GM19025 (cell line): ENCODE results near the gene BRWD1.
"Not testable (repeated sequence)": the region's sequence is repeated elsewhere in the genome, so short reads cannot be mapped to it uniquely, and the experiment has no call there.

Experiments used
- ATAC-seq: cut with Tn5 transposase; IDR thresholded peaks from one replicate; pipeline ENCODE4 v1.9.1; 2021; ENCODE audit warnings: mild to moderate bottlenecking, low read depth, moderate library complexity; ENCODE audit not compliant: unreplicated experiment

BRWD1 gene

DNA sequence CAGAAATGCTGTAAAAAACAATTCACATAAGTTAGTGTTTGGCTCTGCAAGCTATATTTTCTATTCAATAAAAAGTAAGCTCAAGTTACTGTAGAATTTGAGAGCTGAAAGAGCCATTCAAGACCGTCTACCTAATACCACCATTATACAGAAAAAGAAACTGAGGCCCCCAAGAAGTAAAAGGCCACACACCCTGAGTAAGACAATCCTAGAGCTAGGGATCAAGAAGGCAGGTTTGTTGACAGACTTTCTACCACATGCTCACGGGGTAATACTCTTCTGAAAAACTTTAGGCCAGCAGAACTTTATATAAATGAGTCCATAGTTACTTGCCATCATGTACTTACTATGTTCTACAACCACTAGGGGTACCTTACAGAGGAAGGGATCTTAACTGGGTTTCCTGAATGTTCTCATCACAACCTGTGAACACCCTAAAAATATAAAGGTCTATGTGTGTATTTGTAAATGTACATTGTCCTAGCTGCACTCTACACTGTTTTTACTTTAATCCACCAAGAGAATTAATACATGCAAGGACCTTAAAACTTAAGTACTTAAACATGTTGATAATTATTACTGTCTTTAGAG lies 132.9 kb downstream of the BRWD1 start:
- no peak for ATAC-seq

DNA sequence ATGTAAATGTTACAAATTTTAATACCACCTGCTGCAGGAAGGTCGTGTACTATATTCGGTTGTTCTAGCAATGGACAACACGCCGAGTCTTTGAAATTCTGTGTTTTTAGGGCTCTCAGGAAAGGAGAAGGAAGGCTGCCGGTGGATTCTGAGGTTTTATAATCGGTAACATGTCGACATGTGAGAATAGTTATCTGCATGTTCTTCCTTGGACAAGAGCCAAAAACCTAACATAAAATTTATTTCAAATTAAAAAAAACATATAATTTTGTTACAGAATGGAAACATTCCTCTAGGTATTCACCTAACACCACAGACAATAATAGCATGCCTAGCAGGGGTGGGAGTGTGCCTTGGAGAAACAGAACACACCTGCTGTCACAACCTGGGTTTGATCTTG lies 135.0 kb downstream of the BRWD1 start:
- ATAC-seq: no peak

DNA sequence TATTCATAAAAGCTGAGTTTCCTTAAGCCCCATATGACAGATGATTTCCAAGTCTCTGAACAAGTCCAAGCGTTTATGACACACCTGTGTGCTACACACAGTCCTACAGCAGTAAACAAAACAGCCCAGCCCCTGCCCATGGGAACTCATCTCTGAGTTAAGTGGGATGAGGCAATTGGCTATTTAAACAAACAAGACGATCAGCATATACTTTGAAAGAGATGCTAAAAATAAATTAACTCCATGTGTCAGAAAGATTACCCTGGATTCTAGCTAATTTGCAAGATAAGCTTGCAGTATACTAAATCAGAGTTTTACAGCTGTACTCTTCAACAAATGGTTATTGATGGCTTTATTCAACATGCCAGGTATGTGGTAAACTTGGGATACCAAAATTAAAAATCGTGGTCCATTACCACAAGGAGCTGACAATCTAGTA lies 137.1 kb downstream of the BRWD1 start:
- no peak for ATAC-seq

DNA sequence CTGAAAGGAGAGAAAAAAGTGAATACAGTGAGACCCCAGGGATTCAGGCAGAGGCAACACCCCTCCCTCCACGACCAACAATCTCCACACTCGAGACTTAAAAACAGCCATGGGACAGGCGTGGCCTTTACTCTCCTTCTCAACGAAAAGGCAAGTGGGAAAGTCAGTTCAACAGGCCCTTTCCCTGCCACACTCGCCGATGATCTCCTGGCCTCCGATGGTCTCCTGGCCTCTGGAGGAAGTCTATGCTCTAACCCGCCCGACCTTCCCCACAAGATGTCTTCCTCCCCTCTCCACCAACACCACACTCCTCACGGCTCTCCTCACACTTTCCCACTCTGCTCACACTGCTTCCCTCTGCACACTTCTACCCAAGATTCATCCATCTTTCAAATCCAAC lies 137.8 kb downstream of the BRWD1 start:
- no peak for ATAC-seq

DNA sequence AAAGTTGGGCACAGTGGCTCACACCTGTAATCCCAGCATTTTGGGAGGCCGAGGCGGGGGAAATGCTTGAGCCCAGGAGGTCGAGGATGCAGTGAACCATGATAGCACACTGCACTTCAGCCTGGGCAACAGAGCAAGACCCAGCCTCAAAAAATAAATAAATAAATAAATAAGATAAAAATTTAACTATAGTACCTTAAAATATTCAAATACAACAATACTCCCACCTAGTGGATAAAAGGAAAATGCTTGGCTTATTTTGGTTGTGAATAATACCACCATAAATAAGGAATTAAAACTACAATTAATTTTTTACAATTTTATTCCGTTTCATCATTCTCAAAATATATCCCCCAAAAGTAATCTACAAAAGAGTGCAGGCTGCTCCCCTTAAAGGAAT lies 138.3 kb downstream of the BRWD1 start:
- ATAC-seq: no peak

DNA sequence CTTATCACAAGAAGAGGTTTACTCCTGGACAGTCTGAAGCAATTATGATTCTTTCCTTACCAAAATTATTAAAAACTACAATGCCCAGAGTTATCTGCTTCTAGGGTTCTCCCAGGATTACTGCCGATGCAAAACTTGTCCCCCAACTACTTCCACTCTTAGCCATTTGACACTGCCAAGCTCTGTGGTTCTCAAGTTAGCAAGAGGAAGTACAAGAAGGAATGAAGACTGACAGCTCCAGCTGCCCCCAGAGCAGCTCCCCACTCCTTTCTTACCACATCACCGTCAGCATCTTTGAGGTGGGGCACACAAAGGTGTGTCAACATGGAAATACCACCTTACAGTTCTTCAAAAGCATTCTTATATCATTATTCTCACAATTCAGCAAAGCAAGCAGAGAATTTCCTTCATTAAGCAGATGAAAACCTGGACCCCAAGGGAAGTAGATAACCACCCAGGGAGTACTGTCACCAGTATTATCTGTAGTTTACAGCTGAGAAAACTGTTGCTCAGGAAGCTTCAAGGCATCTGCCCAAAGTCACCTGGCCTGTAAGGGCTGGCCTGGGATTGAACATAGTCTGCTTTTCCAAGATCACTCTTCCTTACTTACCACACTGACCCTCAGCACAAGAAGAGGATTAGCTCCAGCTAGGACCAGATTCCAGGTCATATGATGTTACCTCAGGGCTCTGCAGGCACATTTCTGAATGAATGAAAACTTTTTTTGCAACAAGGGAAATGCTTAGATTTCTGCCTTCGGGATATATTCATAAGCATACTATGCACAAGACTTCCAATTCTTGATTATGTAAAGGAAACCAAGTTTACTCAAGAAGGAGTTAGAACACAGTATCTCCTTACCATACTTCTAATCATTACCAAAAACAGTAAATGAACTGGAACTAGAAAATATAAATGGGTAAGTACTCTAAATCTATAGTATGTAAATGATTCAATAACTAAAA lies 139.4 kb downstream of the BRWD1 start:
- ATAC-seq: no peak

DNA sequence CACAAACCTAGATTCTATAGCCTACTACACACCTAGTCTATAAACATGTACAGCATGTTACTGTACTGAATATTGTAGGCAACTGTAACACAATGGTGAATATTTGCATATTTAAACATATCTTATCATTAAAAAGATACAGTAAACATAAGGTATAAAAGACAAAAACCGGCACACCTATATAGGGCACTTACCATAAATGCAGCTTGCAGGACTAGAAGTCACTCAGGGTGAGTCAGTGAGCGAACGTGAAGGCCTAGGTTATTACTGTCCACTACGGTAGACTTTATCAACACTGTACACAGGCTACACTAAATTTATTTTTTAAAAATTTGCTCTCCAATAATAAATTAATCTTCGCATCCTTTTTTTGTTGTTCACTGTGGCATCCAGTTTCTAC lies 143.5 kb downstream of the BRWD1 start:
- ATAC-seq: no peak

GRCh38 chr21:39168800-39169199 lies 144.6 kb downstream of the BRWD1 start:
- no peak for ATAC-seq

DNA sequence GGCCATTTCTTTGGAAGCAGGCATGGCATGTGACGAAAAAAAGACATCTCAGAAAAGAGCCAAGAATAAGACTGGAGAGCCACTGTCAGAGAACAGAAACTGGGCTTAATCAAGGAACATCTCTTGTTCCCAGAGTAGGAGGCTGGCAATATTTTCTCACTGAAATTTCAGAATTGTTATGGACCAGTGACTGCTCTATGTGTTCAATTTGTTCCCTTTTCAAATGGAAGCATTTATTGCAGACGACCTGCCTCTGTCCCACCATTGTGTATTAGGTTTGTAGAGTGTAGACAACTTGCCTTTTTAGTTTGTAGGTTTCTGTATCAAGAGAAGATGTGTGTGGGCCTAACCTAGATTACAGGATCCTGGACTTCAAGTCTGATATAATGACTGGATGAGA lies 148.9 kb downstream of the BRWD1 start:
- ATAC-seq: no peak

DNA sequence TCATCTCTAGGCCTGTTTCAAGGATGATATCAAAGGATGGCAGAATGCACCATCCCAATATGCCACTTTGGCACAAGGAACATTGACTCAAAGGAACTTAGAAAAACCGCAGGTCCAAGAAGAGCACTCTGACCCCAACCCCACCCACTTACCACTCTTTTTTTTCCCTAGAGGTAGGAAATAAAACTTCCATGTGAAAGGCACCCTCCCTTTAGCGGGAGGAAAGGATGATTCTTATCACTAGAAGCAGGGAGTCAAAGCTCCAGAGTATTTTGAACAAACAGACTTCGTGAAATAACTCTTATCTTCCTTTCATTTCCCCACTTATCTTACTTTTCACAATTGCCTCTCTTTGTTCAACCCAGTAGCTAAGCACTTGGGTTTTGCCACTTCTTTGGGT lies 152.4 kb downstream of the BRWD1 start:
- ATAC-seq: no peak

DNA sequence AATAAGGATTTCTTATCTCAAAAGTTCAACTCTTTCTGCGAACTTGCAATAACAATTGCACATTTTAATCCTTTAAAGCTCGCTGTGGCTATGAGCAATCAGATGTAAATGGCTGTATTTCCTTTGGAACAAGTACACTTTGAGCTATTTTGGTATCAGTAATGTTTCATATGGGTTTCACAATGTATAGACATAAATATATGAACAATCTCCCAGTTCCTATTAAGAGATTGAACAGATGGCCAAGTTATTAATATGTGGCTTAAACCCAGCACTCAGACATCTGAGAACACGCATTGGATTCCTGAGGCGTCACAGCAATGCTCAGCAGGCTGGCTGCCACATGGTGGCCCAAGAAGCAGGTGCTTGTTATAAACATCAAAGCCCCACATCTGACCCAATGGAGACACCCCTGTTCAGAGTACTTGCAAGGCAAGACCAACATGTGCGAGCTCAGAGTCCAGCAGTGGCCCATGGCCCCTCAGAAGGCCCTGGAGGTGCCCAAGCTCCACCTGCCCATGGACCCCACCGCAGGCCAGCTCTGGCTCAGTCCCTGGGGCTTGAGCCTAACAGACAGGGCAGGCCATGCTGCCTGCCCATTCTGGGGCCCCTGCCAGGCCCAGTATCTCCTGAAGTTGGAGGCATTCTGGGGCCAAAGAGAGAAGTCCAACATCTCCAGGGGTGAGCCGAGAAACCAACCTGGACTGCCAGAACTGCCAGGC lies 153.9 kb downstream of the BRWD1 start:
- no peak for ATAC-seq

DNA sequence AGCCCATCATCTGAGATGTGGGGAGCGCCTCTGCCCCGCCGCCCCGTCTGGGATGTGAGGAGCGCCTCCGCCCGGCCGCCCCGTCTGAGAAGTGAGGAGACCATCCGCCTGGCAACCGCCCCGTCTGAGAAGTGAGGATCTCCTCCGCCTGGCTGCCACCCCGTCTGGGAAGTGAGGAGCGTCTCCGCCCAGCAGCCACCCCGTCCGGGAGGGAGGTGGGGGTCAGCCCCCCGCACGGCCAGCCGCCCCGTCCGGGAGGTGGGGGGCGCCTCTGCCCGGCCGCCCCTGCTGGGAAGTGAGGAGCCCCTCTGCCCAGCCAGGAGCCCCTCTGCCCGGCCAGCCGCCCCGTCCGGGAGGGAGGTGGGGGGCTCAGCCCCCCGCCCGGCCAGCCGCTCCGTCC lies 156.2 kb downstream of the BRWD1 start:
- not testable (repeated sequence) for ATAC-seq

DNA sequence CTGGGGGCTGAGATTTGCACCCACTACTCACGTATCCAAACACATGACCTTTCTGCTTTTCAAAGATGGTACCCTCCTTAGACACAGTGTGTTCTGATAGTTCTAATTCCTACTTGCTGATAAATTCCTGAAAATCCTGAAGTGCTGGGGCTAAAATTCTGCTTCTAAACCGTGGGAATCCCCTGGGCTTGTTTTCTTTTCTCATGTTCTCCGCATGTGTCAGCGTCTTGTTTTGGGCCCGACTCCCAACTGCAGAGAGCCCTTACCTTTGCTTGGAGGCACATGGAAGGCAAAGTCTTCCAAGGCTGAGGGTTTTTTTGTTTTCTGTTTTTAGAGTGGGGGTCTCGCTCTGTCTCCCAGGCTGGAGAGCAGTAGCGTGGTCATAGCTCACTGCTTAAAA lies 157.4 kb downstream of the BRWD1 start:
- no peak for ATAC-seq

- no peak for ATAC-seq
Measured at GRCh38 chr21:39155578-39155977, 157.9 kb downstream of the BRWD1 start.

- ATAC-seq: no peak
Measured at GRCh38 chr21:39153842-39154241, 159.6 kb downstream of the BRWD1 start.

- ATAC-seq: no peak
Measured at GRCh38 chr21:39153373-39153772, 160.1 kb downstream of the BRWD1 start.

DNA sequence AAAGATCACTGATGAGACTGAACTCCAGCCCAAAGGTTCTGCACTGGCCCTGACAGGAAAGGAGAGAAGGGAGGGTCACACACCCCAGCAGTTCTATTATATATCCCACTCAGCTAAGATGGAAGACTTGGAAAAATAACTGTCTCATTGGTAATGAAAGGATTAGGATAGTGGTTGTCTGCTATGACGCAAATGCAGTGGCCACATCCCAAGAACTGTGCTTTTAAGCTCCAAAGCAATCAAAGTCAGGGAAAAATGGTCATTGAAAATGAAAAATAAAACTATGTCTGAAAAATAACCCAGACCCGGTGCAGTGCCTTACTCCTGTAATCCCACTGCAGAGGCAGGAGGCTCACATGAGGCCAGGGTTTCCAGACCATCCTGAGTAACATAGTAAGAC lies 161.2 kb downstream of the BRWD1 start:
- ATAC-seq: no peak

- ATAC-seq: no peak
Measured at GRCh38 chr21:39150877-39151276, 162.6 kb downstream of the BRWD1 start.

DNA sequence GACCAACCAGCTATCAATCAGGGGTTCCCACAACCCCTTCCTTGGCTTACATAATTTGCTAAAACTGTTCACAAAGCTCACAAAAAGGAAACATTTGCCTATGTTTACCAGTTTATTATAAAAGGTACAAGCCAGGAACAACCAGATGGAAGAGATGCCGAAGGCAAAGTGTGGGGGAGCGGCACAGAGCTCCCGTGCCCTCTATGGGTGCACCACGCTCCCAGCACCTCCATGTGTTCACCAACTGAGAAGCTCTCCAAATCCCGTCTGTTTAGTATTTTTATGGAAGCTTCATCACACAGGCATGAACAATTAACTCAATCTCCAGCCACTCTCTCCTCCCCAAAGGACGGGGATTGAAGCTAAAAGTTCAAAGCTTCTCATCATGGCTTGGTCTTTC lies 163.1 kb downstream of the BRWD1 start:
- no peak for ATAC-seq

DNA sequence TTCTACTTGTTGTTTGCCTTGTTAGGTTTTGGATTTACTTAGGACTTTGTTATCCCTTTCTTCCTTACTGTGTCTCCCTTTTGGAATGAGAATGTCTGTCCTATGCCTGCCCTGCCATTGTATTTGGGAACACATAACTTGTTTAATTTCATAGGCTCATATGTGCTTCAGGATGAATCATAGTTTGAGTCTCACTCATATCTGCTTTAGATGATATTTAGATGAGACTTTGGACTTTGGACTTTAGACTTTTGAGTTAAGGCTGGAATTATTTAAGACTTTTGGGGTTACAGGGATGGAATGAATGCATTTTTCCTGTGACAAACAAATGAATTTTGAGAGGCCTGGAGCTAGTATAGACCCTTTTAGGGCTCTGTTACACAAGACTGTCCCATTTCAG lies 163.6 kb downstream of the BRWD1 start:
- ATAC-seq: no peak

DNA sequence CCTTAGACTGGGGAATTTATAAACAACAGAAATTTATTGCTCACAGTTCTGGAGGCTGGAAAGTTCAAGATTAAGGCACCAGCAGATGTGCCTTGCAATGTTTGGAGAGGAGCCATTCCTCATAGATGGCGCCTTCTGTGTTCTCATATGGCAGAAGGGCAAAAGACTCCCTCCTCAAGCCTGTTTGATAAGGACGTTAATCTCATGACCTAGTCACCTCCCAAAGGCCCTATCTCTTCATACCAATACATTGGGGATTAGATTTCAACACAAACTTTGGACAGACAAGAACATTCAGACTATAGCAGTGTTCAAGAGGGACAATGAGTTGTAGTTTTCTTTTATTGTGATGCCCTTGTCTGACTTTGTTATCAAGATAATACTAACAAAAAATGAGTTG lies 164.5 kb downstream of the BRWD1 start:
- ATAC-seq: no peak
